ENCODE data around the gene TXNDC17. TPM values are rescaled to one million over a fixed set of nuclear protein-coding genes. Genes with fewer than 3 reads are reported as not detected.

Gene TXNDC17
- total RNA-seq, 2 donors from 2014 or later, result 52.6 to 90.6 TPM

DNA sequence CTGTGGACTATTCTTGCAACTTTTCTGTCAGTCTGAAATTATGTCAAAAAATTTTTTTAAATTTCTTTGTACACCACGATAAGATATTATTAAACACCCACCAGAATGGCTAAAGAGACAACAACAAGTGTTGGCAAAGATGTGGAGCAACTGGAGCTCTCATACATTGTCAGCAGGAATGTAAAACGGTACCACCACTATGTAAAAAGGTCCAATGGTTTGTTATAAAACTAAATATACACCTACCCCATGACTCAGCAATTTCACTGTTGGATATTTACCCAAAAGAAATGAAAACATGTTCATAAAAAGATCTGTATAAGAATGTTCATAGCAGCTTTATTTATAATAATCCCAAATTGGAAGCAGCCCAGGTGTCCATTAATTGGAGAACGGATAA is 7.6 kb upstream of the TXNDC17 start:
- Histone ChIP-seq H3K36me3 (no peaks in the 10 kb centered on the region), H3K4me3 (no peak overlapping the region), H3K4me1 (ENCODE audit: control insufficient read depth in 1 of 2, low read depth in 2 of 2) (peaks cover 0 to 3% of the 10 kb centered on the region in 2 donors), H3K27me3 (replicated peaks; ENCODE audit: insufficient read depth) (no peaks in the 10 kb centered on the region), H3K9me3 (no peaks in the 10 kb centered on the region), H3K27ac (no peak overlapping the region)
- ATAC-seq (ENCODE audit: insufficient number of reproducible peaks, low FRiP score, low read depth), result no peak
- no peak for DNase-seq (ENCODE audit: low spot score)
- TF ChIP-seq, protein P1, sequence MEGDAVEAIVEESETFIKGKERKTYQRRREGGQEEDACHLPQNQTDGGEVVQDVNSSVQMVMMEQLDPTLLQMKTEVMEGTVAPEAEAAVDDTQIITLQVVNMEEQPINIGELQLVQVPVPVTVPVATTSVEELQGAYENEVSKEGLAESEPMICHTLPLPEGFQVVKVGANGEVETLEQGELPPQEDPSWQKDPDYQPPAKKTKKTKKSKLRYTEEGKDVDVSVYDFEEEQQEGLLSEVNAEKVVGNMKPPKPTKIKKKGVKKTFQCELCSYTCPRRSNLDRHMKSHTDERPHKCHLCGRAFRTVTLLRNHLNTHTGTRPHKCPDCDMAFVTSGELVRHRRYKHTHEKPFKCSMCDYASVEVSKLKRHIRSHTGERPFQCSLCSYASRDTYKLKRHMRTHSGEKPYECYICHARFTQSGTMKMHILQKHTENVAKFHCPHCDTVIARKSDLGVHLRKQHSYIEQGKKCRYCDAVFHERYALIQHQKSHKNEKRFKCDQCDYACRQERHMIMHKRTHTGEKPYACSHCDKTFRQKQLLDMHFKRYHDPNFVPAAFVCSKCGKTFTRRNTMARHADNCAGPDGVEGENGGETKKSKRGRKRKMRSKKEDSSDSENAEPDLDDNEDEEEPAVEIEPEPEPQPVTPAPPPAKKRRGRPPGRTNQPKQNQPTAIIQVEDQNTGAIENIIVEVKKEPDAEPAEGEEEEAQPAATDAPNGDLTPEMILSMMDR (IDR thresholded peaks at IDR 0.05), result no peak

GRCh38 chr17:6636105-6636504 is 4.8 kb upstream of the TXNDC17 start:
- TF ChIP-seq, protein P1 (IDR thresholded peaks at IDR 0.05), result no peak
- ATAC-seq (ENCODE audit: insufficient number of reproducible peaks, low FRiP score, low read depth), result no peak
- no peaks in the 10 kb centered on the region for H3K9me3 ChIP-seq
- H3K27me3 ChIP-seq (replicated peaks; ENCODE audit: insufficient read depth), result no peaks in the 10 kb centered on the region
- H3K36me3 ChIP-seq, result no peaks in the 10 kb centered on the region
- H3K4me3 ChIP-seq, result no peak overlapping the region
- no peak for DNase-seq (ENCODE audit: low spot score)
- H3K27ac ChIP-seq, result no peak overlapping the region
- H3K4me1 ChIP-seq (ENCODE audit: control insufficient read depth in 1 of 2, low read depth in 2 of 2), result peaks cover 7 to 18% of the 10 kb centered on the region in 2 donors

DNA sequence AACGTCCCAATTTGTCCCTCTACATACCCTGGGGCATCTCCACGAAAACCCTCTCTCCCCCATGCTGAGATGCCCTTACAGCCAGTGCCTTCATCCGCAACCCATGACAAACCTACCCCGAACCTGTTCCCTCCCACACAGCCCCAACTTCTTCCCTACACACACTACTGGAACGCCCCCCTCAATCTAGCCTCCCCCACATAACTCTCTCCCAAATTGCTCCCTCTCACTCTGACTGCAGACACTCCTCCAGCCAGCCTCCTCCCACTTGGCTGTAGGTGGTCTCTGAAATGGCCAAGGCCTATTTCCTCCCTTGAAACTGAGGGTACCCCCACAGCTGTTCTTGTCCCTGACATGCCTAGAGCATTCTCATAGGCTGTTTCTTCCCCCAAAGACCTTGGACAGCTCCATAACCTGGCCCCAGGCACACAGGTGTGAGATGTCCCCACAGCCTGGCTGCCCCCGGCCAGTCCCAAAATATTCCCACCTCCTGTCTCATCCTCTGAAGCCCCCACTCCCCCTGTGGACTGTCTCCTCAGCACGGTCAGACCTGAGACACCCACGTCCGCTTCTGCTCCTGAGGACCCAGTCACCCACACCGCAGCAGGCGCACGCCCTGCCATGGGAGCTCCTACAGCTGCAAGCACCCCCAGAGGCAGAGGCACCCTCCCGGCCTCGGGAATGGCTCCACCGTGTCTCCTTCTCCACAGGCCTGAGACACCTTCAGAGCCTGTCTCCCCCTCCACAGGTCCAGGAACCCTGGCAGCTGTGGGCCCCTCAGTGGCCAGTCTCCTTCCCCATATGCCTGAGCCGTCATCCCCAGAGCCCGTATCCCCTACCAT is 4.0 kb upstream of the TXNDC17 start:
- TF ChIP-seq, protein P1 (IDR thresholded peaks at IDR 0.05), result no peak
- ATAC-seq (ENCODE audit: insufficient number of reproducible peaks, low FRiP score, low read depth) (no peak), DNase-seq (ENCODE audit: low spot score) (no peak)
- Histone ChIP-seq H3K4me3 (no peak overlapping the region), H3K4me1 (ENCODE audit: control insufficient read depth in 1 of 2, low read depth in 2 of 2) (peaks cover 7 to 24% of the 10 kb centered on the region in 2 donors), H3K27ac (no peak overlapping the region), H3K27me3 (replicated peaks; ENCODE audit: insufficient read depth) (no peaks in the 10 kb centered on the region), H3K36me3 (no peaks in the 10 kb centered on the region), H3K9me3 (no peaks in the 10 kb centered on the region)

GRCh38 chr17:6637458-6637840 is 3.4 kb upstream of the TXNDC17 start:
- H3K9me3 ChIP-seq, result no peaks in the 10 kb centered on the region

More at GRCh38 chr17:6637458-6637840, 3.4 kb upstream of the TXNDC17 start:
- TF ChIP-seq, protein P1 (IDR thresholded peaks at IDR 0.05), result no peak
- Histone ChIP-seq H3K4me3 (no peak overlapping the region), H3K4me1 (ENCODE audit: control insufficient read depth in 1 of 2, low read depth in 2 of 2) (peaks cover 7 to 30% of the 10 kb centered on the region in 2 donors), H3K27me3 (replicated peaks; ENCODE audit: insufficient read depth) (no peaks in the 10 kb centered on the region), H3K27ac (no peak overlapping the region), H3K36me3 (no peaks in the 10 kb centered on the region)
- ATAC-seq (ENCODE audit: insufficient number of reproducible peaks, low FRiP score, low read depth), result no peak
- DNase-seq (ENCODE audit: low spot score), result no peak

Data from thoracic aorta (tissue), 2 donors.